Fibroblast of lung (primary cell): ENCODE measurements around the gene FIGNL1. TPM values are rescaled to one million over a fixed set of nuclear protein-coding genes. Genes with fewer than 3 reads are reported as not detected.

ENCODE experiments used
- DNase-seq, 2 donors: peaks; one replicate each; pipeline versions ENCODE4 v3.0.0 to v3.0.0-alpha.2; 2010; ENCODE audit warnings: low read depth in 2 of 2
- H2AFZ ChIP-seq: 2 replicates; pipeline ENCODE4 v1.5.1; 2012; ENCODE audit warnings: low read length, control low read depth, inconsistent platforms
- H3K27ac ChIP-seq: 2 replicates; pipeline ENCODE4 v1.5.1; 2011; ENCODE audit warnings: low read length, control low read depth; ENCODE audit not compliant: insufficient read depth
- H3K27me3 ChIP-seq: 2 replicates; pipeline ENCODE4 v1.5.1; 2011; ENCODE audit warnings: mild to moderate bottlenecking, low read length; ENCODE audit not compliant: control insufficient read depth, insufficient read depth
- H3K36me3 ChIP-seq: 2 replicates; pipeline ENCODE4 v1.5.1; 2011; ENCODE audit warnings: low read length; ENCODE audit not compliant: control insufficient read depth, insufficient read depth
- H3K4me1 ChIP-seq: 2 replicates; pipeline ENCODE4 v1.5.1; 2011; ENCODE audit warnings: low read length; ENCODE audit not compliant: control insufficient read depth, insufficient read depth; ENCODE audit errors: extremely low read depth
- H3K4me2 ChIP-seq: 2 replicates; pipeline ENCODE4 v1.5.1; 2011; ENCODE audit warnings: low read length, control low read depth; ENCODE audit not compliant: insufficient read depth; ENCODE audit errors: extremely low read depth
- H3K4me3 ChIP-seq, 4 experiments: fragments of 200-600 bp in 1 of 4; sonication (generic) in 1 of 4; replicated peaks in 1 of 4; 2 replicates each; pipeline ENCODE4 v1.5.1; 2011 to 2016; ENCODE audit warnings: low read length in 4 of 4, low read depth in 3 of 4, mild to moderate bottlenecking in 3 of 4, control low read depth in 2 of 4, inconsistent platforms in 1 of 4, mixed read lengths in 1 of 4; ENCODE audit not compliant: insufficient read depth in 1 of 4; ENCODE audit errors: control extremely low read depth in 1 of 4
- H3K79me2 ChIP-seq: 2 replicates; pipeline ENCODE4 v1.5.1; 2012; ENCODE audit warnings: mild to moderate bottlenecking, low read length, inconsistent platforms; ENCODE audit not compliant: control insufficient read depth, insufficient read depth
- H3K9ac ChIP-seq: 2 replicates; pipeline ENCODE4 v1.5.1; 2011; ENCODE audit warnings: mild to moderate bottlenecking, low read length, control low read depth; ENCODE audit not compliant: insufficient read depth
- H3K9me3 ChIP-seq: 2 replicates; pipeline ENCODE4 v1.5.1; 2012; ENCODE audit warnings: low read depth, low read length; ENCODE audit not compliant: control insufficient read depth, insufficient read depth
- H4K20me1 ChIP-seq: 2 replicates; pipeline ENCODE4 v1.5.1; 2011; ENCODE audit warnings: low read length; ENCODE audit not compliant: control insufficient read depth, insufficient read depth; ENCODE audit errors: extremely low read depth
- EZH2 ChIP-seq: IDR thresholded peaks from 2 replicates; pipeline ENCODE4 v1.5.1; 2012; ENCODE audit warnings: low read length, control low read depth, mild to moderate bottlenecking; ENCODE audit errors: missing control alignments
- polyA plus RNA-seq, 2 donors: library from polyadenylated mRNA; depleted of rRNA in 1 of 2; stranded (reverse) in 1 of 2; unstranded in 1 of 2; fragments of >200 nt; gene quantifications; 2 replicates each; pipeline ENCODE4 v1.2.1, GENCODE V29; 2011 to 2012; ENCODE audit warnings: missing spikeins in 1 of 2
- total RNA-seq: library from RNA; depleted of rRNA; stranded (reverse); fragments of >200 nt; gene quantifications from 2 replicates; pipeline ENCODE4 v1.2.1, GENCODE V29; 2014
- TF ChIP-seq, protein P1 (sequence below), 2 donors: IDR thresholded peaks in 1 of 2; conservative IDR thresholded peaks in 1 of 2; 1 replicate in 1 of 2; 2 replicates in 1 of 2; pipeline ENCODE4 v1.5.1; 2011 to 2012; ENCODE audit warnings: low read length in 2 of 2, control low read depth in 1 of 2, inconsistent platforms in 1 of 2, low read depth in 1 of 2, mild to moderate bottlenecking in 1 of 2

Gene FIGNL1
- total and polyA plus RNA-seq, 2 donors (not counting 1 experiment from before 2014, with no cell fraction given) = 6.4 to 8.2 TPM

DNA sequence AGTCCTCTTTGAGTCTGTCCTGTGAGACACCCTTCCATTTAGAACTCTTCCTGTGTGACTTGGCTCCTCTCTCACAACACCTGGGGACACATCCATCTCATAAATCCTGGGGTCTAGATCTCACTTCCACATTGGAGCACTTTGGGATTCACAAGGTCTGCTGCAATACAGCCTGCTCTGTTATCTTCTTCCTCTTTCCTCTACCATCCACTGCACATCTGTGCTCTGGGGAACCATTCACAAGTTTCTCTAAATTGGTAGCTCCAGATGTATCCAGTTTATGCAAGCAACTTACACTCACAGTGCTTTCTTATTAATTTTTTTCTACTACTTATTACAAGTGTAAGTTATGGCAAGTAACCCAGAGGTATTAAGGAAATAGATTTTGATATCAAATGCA, 5.5 kb upstream of the FIGNL1 start:
- no peak for DNase-seq
- Histone ChIP-seq H2AFZ (no peak overlapping the region), H3K27ac (no peak overlapping the region), H4K20me1 (no peaks in the 10 kb centered on the region), H3K36me3 (no peaks in the 10 kb centered on the region), H3K79me2 (no peaks in the 10 kb centered on the region), H3K4me3 (no peak overlapping the region), H3K4me2 (no peak overlapping the region), H3K9ac (no peak overlapping the region), H3K4me1 (no peaks in the 10 kb centered on the region), H3K27me3 (peaks cover 5% of the 10 kb centered on the region), H3K9me3 (no peaks in the 10 kb centered on the region)
- TF ChIP-seq, protein P1, sequence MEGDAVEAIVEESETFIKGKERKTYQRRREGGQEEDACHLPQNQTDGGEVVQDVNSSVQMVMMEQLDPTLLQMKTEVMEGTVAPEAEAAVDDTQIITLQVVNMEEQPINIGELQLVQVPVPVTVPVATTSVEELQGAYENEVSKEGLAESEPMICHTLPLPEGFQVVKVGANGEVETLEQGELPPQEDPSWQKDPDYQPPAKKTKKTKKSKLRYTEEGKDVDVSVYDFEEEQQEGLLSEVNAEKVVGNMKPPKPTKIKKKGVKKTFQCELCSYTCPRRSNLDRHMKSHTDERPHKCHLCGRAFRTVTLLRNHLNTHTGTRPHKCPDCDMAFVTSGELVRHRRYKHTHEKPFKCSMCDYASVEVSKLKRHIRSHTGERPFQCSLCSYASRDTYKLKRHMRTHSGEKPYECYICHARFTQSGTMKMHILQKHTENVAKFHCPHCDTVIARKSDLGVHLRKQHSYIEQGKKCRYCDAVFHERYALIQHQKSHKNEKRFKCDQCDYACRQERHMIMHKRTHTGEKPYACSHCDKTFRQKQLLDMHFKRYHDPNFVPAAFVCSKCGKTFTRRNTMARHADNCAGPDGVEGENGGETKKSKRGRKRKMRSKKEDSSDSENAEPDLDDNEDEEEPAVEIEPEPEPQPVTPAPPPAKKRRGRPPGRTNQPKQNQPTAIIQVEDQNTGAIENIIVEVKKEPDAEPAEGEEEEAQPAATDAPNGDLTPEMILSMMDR (conservative IDR thresholded peaks at IDR 0.05 in 1 of 2, IDR thresholded peaks at IDR 0.05 in 1 of 2; ENCODE audit: low read depth in 1 of 2, low read length in 2 of 2) = no peak
- no peak for TF ChIP-seq EZH2

DNA sequence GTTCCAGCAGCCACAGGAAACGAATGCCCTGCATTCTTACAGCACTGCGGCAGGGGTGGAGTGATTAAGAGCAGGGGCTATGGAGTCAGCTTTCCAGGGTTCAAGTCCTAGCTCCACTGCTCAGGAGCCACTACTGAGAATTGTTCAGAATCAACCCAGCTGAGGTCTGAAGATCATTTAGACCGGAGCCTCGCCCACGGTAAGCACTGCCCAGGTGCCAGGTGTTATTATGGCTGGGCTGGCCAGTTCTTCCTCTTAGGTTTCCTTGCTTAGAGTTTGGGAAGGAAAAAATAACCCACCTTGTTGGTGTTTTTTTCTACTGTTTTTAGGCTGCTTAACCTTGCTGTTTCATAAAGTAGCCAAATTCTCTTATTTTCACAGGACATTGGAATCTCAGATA, 4.8 kb upstream of the FIGNL1 start:
- peaks cover 4% of the 10 kb centered on the region for H3K79me2 ChIP-seq

DNA sequence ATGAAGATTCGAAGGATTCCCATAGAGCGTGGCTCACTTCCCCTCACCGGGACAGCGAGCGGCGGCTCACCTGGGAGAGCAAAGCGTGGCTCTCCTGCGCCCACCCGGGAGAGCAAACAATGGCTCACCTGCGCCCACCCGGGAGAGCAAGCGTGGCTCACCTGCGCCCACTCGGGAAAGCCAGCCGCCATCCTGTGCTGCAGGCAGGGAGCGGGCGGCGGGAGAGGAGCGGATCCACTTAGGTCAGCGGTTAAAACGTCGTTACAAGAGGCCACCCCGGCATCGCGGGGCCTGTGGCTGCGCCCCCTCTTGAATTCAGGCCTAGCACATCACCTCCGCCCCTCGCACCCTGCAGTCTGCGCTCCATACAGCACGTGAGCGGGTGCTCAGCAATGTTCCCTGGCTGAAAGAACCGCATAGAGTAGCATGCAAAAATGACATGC, 461 bp upstream of the FIGNL1 start:
- peak overlapping the region; percentile 71 for H3K4me2 ChIP-seq
- H3K9me3 ChIP-seq = no peaks in the 10 kb centered on the region
- H3K4me3 ChIP-seq = peak overlapping the region; percentile 75 to 88 (median 88)
- TF ChIP-seq EZH2 = no peak
- TF ChIP-seq, protein P1 (conservative IDR thresholded peaks at IDR 0.05 in 1 of 2, IDR thresholded peaks at IDR 0.05 in 1 of 2; ENCODE audit: low read depth in 1 of 2, low read length in 2 of 2) = no peak
- H3K9ac ChIP-seq = no peak overlapping the region
- no peaks in the 10 kb centered on the region for H3K36me3 ChIP-seq
- H3K79me2 ChIP-seq = peaks cover 8% of the 10 kb centered on the region
- peaks cover 5% of the 10 kb centered on the region for H3K27me3 ChIP-seq
- no peak for DNase-seq
- H3K4me1 ChIP-seq = no peaks in the 10 kb centered on the region
- no peaks in the 10 kb centered on the region for H4K20me1 ChIP-seq
- peak overlapping the region; percentile 87 for H3K27ac ChIP-seq
- peak overlapping the region; percentile 93 for H2AFZ ChIP-seq

More for the DNA sequence above, 4.8 kb upstream of the FIGNL1 start:
- H3K4me3 ChIP-seq = no peak overlapping the region
- no peaks in the 10 kb centered on the region for H4K20me1 ChIP-seq
- H3K9me3 ChIP-seq = no peaks in the 10 kb centered on the region
- H3K4me2 ChIP-seq = no peak overlapping the region
- no peak overlapping the region for H3K27ac ChIP-seq
- peaks cover 5% of the 10 kb centered on the region for H3K27me3 ChIP-seq
- H3K9ac ChIP-seq = no peak overlapping the region
- no peak for TF ChIP-seq EZH2
- TF ChIP-seq, protein P1 (conservative IDR thresholded peaks at IDR 0.05 in 1 of 2, IDR thresholded peaks at IDR 0.05 in 1 of 2; ENCODE audit: low read depth in 1 of 2, low read length in 2 of 2) = no peak
- H3K4me1 ChIP-seq = no peaks in the 10 kb centered on the region
- H3K36me3 ChIP-seq = no peaks in the 10 kb centered on the region
- no peak overlapping the region for H2AFZ ChIP-seq
- no peak for DNase-seq
